OCI-LY1 (cell line): ENCODE data around the gene PPT2.

Source experiments
- CTCF ChIP-seq: fragments of 200-600 bp; sonication (generic), shearing (Covaris generic); IDR thresholded peaks from 2 replicates; pipeline ENCODE4 v1.5.1; 2017; ENCODE audit warnings: mild to moderate bottlenecking, antibody characterized with exemption, low read length, moderate library complexity, mixed read lengths
- EZH2 ChIP-seq: fragments of 200-600 bp; sonication (generic), shearing (Covaris generic); IDR thresholded peaks from 2 replicates; pipeline ENCODE4 v1.8.0; 2017; ENCODE audit warnings: borderline replicate concordance, mixed run types, mild to moderate bottlenecking, antibody characterized with exemption, low read length, moderate library complexity, mixed read lengths

DNA sequence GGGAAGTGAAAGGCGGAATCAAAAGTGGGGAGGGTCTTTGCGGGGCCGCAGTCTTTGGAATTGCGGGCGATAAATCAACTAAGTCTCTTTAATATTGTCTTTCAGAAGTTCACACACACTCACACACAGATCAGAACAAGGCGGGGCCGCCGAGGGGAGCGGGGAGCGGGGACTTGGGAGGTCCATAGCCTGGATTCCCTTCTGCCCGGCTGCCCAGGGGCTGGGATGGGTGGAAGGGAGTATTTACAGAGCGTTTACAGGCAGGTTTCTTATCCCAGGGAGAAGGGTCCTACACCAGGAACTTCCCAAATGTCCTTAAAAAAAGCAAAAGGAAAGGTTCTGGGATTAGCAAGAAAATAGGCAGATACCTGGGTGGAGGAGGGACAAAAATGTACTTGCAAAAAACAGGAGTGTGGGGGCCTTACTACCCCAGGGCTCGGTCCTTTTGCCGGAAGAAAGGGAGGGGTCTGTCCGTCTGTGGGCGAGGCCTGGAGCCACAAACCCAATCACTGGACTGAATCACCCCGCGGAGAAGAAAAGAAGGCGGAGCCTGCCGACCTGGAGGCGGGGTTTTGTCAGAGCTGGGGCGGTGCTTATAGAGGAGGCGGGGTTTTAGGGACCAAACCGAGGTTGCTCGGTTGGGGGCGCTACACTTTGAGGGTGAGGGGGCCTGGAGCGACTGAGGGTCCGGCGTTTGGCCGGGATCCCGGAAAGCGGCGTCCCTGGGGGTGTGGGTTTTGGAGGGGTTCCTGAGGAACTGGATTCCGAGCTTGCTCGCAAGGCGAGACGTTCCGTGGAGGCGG, 5.5 kb upstream of the PPT2 start:
- TF ChIP-seq CTCF (no peak), EZH2 (no peak)
